Measurements from ENCODE around the gene WAPL.
"Not testable (repeated sequence)": the region's sequence is repeated elsewhere in the genome, so short reads cannot be mapped to it uniquely, and the experiment has no call there.

The WAPL gene, protein sequence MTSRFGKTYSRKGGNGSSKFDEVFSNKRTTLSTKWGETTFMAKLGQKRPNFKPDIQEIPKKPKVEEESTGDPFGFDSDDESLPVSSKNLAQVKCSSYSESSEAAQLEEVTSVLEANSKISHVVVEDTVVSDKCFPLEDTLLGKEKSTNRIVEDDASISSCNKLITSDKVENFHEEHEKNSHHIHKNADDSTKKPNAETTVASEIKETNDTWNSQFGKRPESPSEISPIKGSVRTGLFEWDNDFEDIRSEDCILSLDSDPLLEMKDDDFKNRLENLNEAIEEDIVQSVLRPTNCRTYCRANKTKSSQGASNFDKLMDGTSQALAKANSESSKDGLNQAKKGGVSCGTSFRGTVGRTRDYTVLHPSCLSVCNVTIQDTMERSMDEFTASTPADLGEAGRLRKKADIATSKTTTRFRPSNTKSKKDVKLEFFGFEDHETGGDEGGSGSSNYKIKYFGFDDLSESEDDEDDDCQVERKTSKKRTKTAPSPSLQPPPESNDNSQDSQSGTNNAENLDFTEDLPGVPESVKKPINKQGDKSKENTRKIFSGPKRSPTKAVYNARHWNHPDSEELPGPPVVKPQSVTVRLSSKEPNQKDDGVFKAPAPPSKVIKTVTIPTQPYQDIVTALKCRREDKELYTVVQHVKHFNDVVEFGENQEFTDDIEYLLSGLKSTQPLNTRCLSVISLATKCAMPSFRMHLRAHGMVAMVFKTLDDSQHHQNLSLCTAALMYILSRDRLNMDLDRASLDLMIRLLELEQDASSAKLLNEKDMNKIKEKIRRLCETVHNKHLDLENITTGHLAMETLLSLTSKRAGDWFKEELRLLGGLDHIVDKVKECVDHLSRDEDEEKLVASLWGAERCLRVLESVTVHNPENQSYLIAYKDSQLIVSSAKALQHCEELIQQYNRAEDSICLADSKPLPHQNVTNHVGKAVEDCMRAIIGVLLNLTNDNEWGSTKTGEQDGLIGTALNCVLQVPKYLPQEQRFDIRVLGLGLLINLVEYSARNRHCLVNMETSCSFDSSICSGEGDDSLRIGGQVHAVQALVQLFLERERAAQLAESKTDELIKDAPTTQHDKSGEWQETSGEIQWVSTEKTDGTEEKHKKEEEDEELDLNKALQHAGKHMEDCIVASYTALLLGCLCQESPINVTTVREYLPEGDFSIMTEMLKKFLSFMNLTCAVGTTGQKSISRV (N-terminal part only)

DNA sequence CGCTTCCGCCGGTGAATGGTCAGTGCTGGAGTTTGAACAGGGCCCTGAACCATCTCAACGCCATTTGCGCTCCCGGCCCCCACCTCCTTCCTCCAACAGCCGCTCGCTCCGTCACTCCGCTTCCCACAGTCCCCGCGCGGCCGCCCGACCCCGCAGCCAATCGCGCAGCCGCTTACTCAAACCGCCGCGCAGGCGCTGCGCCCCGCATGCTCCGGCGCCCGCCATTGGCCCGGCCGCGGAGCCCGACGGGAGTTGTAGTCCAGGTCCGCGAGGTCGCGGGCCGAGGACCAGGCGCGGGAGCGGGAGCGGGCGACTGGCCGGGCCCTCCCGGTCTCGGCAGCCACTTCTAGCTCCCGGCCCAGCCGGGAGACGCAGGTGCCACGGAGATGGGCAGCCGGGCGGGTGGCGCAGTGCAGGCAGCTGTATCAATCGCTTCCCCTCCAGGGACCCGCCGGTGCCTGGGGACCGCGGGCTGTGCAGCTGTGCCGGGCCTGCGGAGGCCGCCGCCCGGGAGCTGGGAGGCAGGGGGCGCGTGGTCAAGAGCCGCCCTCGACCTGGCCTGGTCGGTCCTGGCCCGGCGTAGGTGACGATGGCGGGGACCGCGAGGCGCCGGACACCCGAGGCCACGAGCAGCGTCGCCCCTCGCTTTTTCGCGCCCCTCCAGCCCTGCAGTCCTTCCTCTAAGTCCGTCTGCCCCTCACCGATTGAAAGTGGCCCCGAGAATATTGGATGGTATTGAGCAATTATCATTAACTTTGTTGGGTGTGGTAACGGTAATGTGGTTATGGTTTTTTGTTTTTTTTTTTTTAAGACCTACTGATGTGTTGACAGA is at the start of gene WAPL:
TSS of gene WAPL (minus strand) at position 115 of the 832 bp plus-strand sequence. CDS start 3,723 bp downstream, outside the sequence.
- TF ChIP-seq, protein P1, sequence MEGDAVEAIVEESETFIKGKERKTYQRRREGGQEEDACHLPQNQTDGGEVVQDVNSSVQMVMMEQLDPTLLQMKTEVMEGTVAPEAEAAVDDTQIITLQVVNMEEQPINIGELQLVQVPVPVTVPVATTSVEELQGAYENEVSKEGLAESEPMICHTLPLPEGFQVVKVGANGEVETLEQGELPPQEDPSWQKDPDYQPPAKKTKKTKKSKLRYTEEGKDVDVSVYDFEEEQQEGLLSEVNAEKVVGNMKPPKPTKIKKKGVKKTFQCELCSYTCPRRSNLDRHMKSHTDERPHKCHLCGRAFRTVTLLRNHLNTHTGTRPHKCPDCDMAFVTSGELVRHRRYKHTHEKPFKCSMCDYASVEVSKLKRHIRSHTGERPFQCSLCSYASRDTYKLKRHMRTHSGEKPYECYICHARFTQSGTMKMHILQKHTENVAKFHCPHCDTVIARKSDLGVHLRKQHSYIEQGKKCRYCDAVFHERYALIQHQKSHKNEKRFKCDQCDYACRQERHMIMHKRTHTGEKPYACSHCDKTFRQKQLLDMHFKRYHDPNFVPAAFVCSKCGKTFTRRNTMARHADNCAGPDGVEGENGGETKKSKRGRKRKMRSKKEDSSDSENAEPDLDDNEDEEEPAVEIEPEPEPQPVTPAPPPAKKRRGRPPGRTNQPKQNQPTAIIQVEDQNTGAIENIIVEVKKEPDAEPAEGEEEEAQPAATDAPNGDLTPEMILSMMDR (IDR thresholded peaks at IDR 0.05), result no peak
- H3K9me3 ChIP-seq (ENCODE audit: control insufficient read depth, low read length), result no peaks in the 10 kb centered on the region
- peak within 1 kb of the TSS; percentile 77 for H3K27ac ChIP-seq
- peak within 1 kb of the TSS; percentile 79 for H3K9ac ChIP-seq
- no peaks in the 10 kb centered on the region for H3K36me3 ChIP-seq (ENCODE audit: control insufficient read depth, insufficient read depth, low read length)
- H3K4me1 ChIP-seq, result peaks cover 25% of the 10 kb centered on the region
- peaks cover 37% of the 10 kb centered on the region for H3K79me2 ChIP-seq
- H3K27me3 ChIP-seq (ENCODE audit: control insufficient read depth, insufficient read depth, low read length), result no peaks in the 10 kb centered on the region
- H3K4me3 ChIP-seq (ENCODE audit: low read depth, low read length), result peak within 1 kb of the TSS; percentile 82
- H2AFZ ChIP-seq, result peak within 1 kb of the TSS; percentile 90
- H3K4me2 ChIP-seq (ENCODE audit: low read length), result peak within 1 kb of the TSS; percentile 77

DNA sequence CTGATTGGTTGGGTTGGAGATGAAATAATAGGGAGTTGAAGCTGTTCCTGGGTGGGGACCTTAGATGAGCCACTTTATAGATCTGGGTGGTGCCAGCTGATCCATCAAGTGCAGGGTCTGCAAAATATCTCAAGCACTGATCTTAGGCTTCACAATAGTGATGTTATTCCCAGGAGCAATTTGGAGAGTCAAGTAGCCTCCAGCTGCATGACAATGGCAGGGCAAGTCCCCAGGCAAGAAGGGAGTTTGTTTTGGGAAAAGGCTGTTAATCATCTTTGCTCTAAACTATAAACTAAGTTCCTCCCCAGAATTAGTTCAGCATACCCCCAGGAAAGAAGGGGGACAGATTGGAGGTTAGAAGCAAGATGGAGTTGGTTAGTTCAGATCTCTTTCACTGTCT is 47.7 kb upstream of the WAPL start:
- TF ChIP-seq, protein P1 (IDR thresholded peaks at IDR 0.05), result no peak
- Histone ChIP-seq H3K4me3 (ENCODE audit: low read depth, low read length) (no peak overlapping the region), H3K9ac (no peak overlapping the region), H3K4me2 (ENCODE audit: low read length) (no peak overlapping the region), H3K79me2 (no peaks in the 10 kb centered on the region), H3K9me3 (ENCODE audit: control insufficient read depth, low read length) (no peaks in the 10 kb centered on the region), H3K36me3 (ENCODE audit: control insufficient read depth, insufficient read depth, low read length) (no peaks in the 10 kb centered on the region), H2AFZ (no peak overlapping the region), H3K27me3 (ENCODE audit: control insufficient read depth, insufficient read depth, low read length) (no peaks in the 10 kb centered on the region), H3K27ac (no peak overlapping the region), H3K4me1 (no peaks in the 10 kb centered on the region)

DNA sequence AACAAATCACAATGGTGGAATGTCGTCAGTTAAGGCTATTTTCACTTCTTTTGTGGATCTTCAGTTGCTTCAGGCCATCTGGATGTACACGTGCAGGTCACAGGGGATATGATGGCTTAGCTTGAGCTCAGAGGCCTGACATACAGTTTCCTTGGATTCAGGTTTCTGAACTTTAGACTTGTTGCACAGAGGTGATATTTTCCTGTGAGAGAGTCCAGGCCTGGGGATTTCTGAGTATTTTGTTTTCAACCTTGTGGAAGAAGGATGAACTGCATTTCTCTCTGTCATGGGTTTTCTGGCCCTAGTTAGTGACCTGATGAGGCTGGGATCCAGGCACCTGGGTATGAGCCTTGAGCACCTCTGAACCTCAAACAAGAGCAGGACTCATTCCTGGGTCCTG is 44.9 kb upstream of the WAPL start:
- H3K36me3 ChIP-seq (ENCODE audit: control insufficient read depth, insufficient read depth, low read length); H3K9ac ChIP-seq; H3K4me3 ChIP-seq (ENCODE audit: low read depth, low read length); H3K4me1 ChIP-seq; H3K79me2 ChIP-seq; H2AFZ ChIP-seq; H3K9me3 ChIP-seq (ENCODE audit: control insufficient read depth, low read length); H3K27ac ChIP-seq; H3K4me2 ChIP-seq (ENCODE audit: low read length); H3K27me3 ChIP-seq (ENCODE audit: control insufficient read depth, insufficient read depth, low read length): not testable (repeated sequence)

DNA sequence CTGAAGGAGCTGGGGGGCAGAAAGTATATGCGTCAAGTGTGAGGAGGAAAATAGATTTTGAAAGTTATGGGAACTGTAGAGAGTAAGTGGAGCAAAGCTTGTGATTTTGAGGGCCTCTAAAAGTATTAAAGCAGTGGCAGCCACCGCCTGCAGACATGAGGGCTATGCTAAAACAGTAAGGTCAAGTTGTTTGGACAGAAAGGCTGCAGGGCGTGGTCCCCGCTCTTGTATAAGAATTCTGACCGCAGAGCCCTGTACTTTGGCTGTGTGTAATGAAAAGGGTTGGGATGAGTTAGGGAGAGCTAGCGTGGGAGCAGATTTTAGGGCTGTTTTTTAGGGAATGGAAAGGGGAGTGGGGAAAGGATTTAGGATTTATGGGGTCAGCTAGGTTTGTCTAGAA is 41.7 kb upstream of the WAPL start:
- not testable (repeated sequence) for H3K9me3 ChIP-seq (ENCODE audit: control insufficient read depth, low read length); H3K36me3 ChIP-seq (ENCODE audit: control insufficient read depth, insufficient read depth, low read length); H3K27me3 ChIP-seq (ENCODE audit: control insufficient read depth, insufficient read depth, low read length); H3K4me2 ChIP-seq (ENCODE audit: low read length); H3K9ac ChIP-seq; H3K79me2 ChIP-seq; H3K27ac ChIP-seq; H3K4me1 ChIP-seq; H2AFZ ChIP-seq; H3K4me3 ChIP-seq (ENCODE audit: low read depth, low read length)

DNA sequence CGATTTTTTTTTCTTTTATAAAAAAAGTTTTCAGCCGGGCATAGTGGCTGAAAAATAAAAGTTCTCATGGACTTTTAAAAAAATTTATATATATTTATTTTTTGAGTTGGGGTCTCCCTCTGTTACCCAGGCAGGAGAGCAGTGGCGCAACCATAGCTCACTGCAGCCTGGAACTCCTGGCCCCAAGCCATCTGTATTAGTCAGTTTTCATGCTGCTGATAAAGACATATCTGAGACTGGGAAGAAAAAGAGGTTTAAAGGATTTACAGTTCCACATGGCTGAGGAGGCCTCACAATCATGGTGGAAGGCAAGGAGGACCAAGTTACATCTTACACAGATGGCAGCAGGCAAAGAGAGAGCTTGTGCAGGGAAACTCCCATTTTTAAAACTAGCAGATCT is 37.1 kb upstream of the WAPL start:
- not testable (repeated sequence) for H3K36me3 ChIP-seq (ENCODE audit: control insufficient read depth, insufficient read depth, low read length); H3K9me3 ChIP-seq (ENCODE audit: control insufficient read depth, low read length); H3K9ac ChIP-seq; H3K4me2 ChIP-seq (ENCODE audit: low read length); H2AFZ ChIP-seq; H3K79me2 ChIP-seq; H3K27ac ChIP-seq; H3K4me3 ChIP-seq (ENCODE audit: low read depth, low read length); H3K27me3 ChIP-seq (ENCODE audit: control insufficient read depth, insufficient read depth, low read length)
- H3K4me1 ChIP-seq, result peaks cover 17% of the 10 kb centered on the region

Measured in parathyroid adenoma (tissue), 2 donors.